GM21423 (cell line): Measurements from ENCODE around the gene KLF15.

Experiments
- ATAC-seq: cut with Tn5 transposase; IDR thresholded peaks from one replicate; pipeline ENCODE4 v1.9.1; 2021; ENCODE audit warnings: mild to moderate bottlenecking, moderate library complexity; ENCODE audit not compliant: unreplicated experiment

The KLF15 gene

DNA sequence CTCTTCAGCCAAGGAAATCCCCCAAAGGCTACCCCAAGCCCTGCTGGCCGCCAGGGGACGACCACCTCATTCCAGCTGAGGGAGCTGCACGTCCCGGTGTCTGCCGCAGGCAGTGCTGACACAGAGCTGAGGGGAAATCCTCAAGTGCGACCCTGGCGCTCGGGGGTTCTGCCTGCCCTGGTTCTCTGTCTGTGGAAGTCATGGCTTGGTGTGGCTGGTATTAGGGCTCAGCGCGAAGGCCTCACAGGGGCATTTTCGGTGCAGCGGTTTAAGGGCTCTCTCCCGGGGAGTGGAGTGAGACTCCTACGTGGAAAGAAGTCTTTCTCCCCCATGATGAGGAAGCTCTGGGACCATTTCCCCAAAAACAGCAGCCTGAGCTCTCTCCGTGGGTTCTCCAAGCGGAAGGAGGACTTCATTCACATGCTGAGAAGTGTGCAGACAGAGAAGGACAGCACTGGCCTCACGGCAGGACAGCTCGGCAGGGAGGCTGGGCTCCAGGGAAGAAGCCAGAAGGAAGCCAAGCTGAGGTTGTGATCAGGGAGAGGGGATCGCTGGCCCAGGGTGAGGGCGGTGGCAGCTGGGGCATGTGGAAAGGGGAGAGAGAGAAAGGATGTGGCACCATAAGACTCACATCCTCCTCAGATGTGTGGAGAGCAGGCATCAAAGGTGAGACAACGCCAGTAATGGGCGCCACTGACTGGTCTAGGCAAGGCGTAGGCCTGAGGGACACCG lies 48.6 kb downstream of the KLF15 start:
- ATAC-seq, result no peak

- ATAC-seq, result no peak
These were observed 49.4 kb downstream of the KLF15 start for GRCh38 chr3:126307591-126308393.

DNA sequence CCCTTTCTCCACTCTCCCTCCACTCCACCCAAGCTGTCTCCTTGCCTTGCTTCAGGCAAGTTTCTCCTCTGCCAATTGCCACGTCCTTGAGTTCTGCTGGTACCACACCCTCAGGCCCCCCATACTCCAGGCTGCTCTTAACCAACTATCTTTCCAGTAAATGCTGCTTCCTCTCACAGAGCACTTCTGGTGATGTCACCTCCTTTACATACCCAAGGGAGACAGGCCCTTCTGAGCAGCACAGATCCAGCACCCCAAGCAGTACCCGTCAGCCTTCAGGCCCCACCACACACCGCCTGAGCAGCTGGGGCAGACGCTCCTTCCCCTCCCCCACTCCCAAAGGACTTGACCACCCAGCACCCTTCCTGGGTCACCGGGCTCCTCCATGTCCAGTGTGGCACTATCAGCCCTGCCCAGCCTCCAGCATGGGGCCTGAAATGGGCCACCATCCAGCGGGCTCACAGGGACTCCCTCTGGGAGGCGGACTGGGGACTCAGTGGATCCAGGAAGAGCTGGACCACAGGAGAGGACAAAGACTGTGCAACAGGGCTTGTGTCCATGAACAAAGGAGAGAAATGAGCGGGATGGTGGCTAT lies 50.2 kb downstream of the KLF15 start:
- ATAC-seq, result no peak

- ATAC-seq, result no peak
These were observed 50.8 kb downstream of the KLF15 start for GRCh38 chr3:126306397-126306796.

DNA sequence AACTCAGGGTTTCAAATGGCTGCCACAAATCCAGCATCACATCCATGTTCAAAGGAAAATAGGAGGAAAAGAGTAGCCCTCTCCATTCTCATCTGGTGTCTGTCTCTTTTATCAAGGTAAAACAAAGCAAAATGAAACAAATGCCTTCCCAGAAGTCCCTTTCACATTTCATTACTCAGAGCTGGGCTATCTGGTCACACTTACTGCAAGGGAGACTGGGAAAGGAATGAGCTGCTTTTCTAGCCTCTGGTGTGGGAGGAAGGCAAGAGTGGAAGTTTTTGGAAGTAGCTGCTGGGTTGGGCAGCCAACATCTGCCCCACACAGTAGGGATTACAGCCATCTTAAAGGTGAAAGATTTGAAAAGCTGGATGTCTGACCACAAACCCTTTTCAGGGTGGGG lies 51.8 kb downstream of the KLF15 start:
- ATAC-seq, result no peak

DNA sequence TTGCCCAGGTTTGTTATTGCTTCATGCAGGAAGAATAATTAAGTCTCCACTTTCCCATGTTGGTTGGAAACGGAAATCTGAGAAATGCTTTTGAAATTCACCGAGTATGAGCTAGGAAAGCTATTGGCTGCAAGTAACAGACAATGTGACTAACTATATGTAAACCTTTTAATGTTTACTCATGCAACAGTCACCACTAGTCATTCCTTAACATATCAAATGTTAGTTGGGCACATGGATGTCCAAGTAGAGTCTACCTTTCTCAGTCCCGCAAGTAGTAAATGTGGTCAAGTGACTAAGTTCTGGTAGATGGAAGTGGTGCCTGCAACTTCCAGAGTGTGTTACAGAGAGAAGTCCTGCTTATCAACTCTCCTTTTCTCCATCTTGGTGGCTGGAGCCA lies 52.5 kb downstream of the KLF15 start:
- ATAC-seq, result no peak

DNA sequence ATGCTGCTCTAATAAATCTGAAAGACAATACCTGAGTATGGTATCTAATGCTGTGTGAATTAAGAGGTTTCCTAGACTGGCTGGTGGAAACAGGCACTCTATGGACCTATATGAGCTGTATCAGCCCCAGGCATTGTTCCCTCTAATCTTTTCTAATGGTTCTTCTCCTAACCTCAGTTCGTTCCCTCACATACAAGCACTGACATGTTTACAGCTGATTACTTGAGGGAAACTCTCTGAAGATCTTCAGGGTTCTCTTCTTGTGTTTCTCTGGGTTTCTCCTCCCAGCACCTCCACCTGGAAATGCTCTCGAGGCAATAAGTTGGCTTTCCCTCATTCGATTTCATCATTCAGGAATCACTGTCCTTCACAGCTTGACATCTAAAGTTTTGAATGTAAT lies 52.9 kb downstream of the KLF15 start:
- no peak for ATAC-seq

DNA sequence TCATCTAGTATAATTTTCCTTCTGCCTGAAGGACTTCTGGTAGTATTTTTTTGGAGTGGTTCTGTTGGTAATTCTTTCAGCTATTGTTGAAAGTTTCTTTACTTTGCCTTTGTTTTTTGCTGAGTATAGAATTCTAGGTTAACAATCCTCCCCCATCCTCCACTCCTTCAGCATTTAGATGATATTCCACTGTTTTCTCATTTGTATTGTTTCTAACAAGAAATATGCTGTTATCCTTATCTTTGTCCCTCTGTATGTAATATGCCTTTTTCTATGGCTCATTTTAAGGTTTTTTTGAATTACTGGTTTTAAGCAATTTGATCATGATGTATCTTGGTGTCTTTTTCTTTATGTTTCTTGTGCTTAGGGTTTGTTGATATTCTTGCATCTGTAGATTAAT lies 53.9 kb downstream of the KLF15 start:
- ATAC-seq, result no peak

- no peak for ATAC-seq
These were observed 56.3 kb downstream of the KLF15 start for GRCh38 chr3:126300761-126301481.

- no peak for ATAC-seq
These were observed 57.0 kb downstream of the KLF15 start for GRCh38 chr3:126300001-126300760.

- ATAC-seq, result no peak
These were observed 61.7 kb downstream of the KLF15 start for GRCh38 chr3:126295407-126295939.

- ATAC-seq, result no peak
These were observed 62.9 kb downstream of the KLF15 start for GRCh38 chr3:126294211-126294808.

- ATAC-seq, result no peak
These were observed 63.7 kb downstream of the KLF15 start for GRCh38 chr3:126293370-126294082.
